K562 (cell line): Measurements from ENCODE around the gene TEX22. TPM values are rescaled to one million over a fixed set of nuclear protein-coding genes. Genes with fewer than 3 reads are reported as not detected.
A peak's percentile ranks its signal among the peaks of the same experiment; 100 is the strongest.

Experiments used
- ATAC-seq: fragments of 200-7000 bp; cut with Tn5 transposase; 3 replicates; pipeline ENCODE4 v1.9.1; 2020; ENCODE audit warnings: moderate library complexity
- BruUV-seq: library from RNA; stranded (reverse); fragments of 400-500 nt; replicated peaks from 2 replicates; lab custom pipeline; 2021; lab: Mats Ljungman, UMichigan
- CTCF ChIA-PET: fragments of 300-600 bp; formaldehyde crosslinking; extraction: SDS; loops from one replicate; lab custom pipeline; 2021; ENCODE audit warnings: low intra/inter-chr PET ratio; lab: Yijun Ruan, JAX
- POLR2A ChIA-PET: fragments of 300-600, 350-650 bp; sonication (Branson Sonifier 250); formaldehyde crosslinking; extraction: SDS; loops from one replicate; lab custom pipeline; 2021; ENCODE audit warnings: antibody characterized with exemption, inconsistent platforms; lab: Yijun Ruan, JAX
- DNase-seq, 4 experiments: peaks; one replicate each; pipeline versions ENCODE4 v3.0.0 to v3.0.0-alpha.2; 2011 to 2018; ENCODE audit warnings: low spot score in 3 of 4, mixed read lengths in 3 of 4; ENCODE audit errors: extremely low read depth in 1 of 4
- FAIRE-seq: peaks from 2 replicates; lab custom pipeline; 2011; peaks lifted over from hg19 to GRCh38; lab: Jason Lieb, UNC
- H2AFZ ChIP-seq: 2 replicates; pipeline ENCODE4 v1.6.0; 2011; ENCODE audit warnings: low read depth, low read length, control low read depth, inconsistent platforms
- H3K27ac ChIP-seq: fragments of 200-600 bp; 3 replicates; pipeline ENCODE4 v1.8.0; 2011; ENCODE audit warnings: low read depth, mild to moderate bottlenecking, control low read depth, inconsistent platforms, low read length, moderate library complexity, mixed read lengths; ENCODE audit errors: extremely low read depth
- H3K27me3 ChIP-seq, 2 experiments: fragments of 300-600 bp in 1 of 2; 2 replicates in 1 of 2; 3 replicates in 1 of 2; pipeline versions ENCODE4 v1.6.0 to v1.8.0; 2011; ENCODE audit warnings: inconsistent platforms in 2 of 2, low read length in 2 of 2, mild to moderate bottlenecking in 1 of 2, mixed read lengths in 1 of 2, moderate library complexity in 1 of 2; ENCODE audit not compliant: control insufficient read depth in 2 of 2, insufficient read depth in 2 of 2
- H3K36me3 ChIP-seq: fragments of 300-600 bp; 3 replicates; pipeline ENCODE4 v1.8.0; 2011; ENCODE audit warnings: mild to moderate bottlenecking, low read length, inconsistent platforms; ENCODE audit not compliant: control insufficient read depth, insufficient read depth
- H3K4me1 ChIP-seq, 2 experiments: fragments of 200-600 bp in 1 of 2; replicated peaks in 1 of 2; 2 replicates in 1 of 2; 3 replicates in 1 of 2; pipeline versions ENCODE4 v1.5.1 to v1.8.0; 2011; ENCODE audit warnings: inconsistent platforms in 2 of 2, low read length in 2 of 2, mild to moderate bottlenecking in 1 of 2, mixed read lengths in 1 of 2, moderate library complexity in 1 of 2; ENCODE audit not compliant: control insufficient read depth in 2 of 2, insufficient read depth in 2 of 2
- H3K4me2 ChIP-seq: 2 replicates; pipeline ENCODE4 v1.6.1; 2011; ENCODE audit warnings: low read length, control low read depth, inconsistent platforms, mixed read lengths; ENCODE audit not compliant: insufficient read depth
- H3K4me3 ChIP-seq: fragments of 200-600 bp; sonication (generic), shearing (Covaris generic); 2 replicates; pipeline ENCODE4 v1.5.1; 2016; ENCODE audit warnings: control low read depth, inconsistent platforms
- H3K79me2 ChIP-seq: fragments of 200-600 bp; 3 replicates; pipeline ENCODE4 v1.8.0; 2011; ENCODE audit warnings: low read length, inconsistent platforms; ENCODE audit not compliant: control insufficient read depth, insufficient read depth
- H3K9ac ChIP-seq, 2 experiments: 2 replicates each; pipeline versions ENCODE4 v1.6.0 to v1.6.1; 2011; ENCODE audit warnings: low read depth in 2 of 2, low read length in 2 of 2, control low read depth in 1 of 2, inconsistent platforms in 1 of 2, mild to moderate bottlenecking in 1 of 2, mixed read lengths in 1 of 2; ENCODE audit not compliant: insufficient read depth in 1 of 2
- H3K9me1 ChIP-seq: one replicate; pipeline ENCODE4 v1.6.0; 2011; ENCODE audit warnings: inconsistent platforms, mild to moderate bottlenecking, low read length, moderate library complexity; ENCODE audit not compliant: control insufficient read depth, insufficient read depth
- H3K9me3 ChIP-seq: replicated peaks from 2 replicates; pipeline ENCODE4 v1.5.1; 2011; ENCODE audit warnings: low read depth, low read length, inconsistent platforms; ENCODE audit not compliant: control insufficient read depth, insufficient read depth
- H4K20me1 ChIP-seq: replicated peaks from 2 replicates; pipeline ENCODE4 v1.6.1; 2011; ENCODE audit warnings: low read length, inconsistent platforms, mixed read lengths; ENCODE audit not compliant: control insufficient read depth, insufficient read depth
- CHD4 ChIP-seq: fragments of 200-600 bp; sonication (generic); IDR thresholded peaks from 3 replicates; pipeline ENCODE4 v1.6.1; 2012; ENCODE audit warnings: low read depth, mild to moderate bottlenecking, mixed read lengths, low read length, inconsistent platforms; ENCODE audit not compliant: insufficient read depth, insufficient replicate concordance, poor library complexity, severe bottlenecking
- CREB3 ChIP-seq: fragments of 450-650 bp; conservative IDR thresholded peaks from 2 replicates; pipeline ENCODE4 v1.6.1; 2016; ENCODE audit warnings: missing genetic modification characterization, low read depth, mild to moderate bottlenecking, missing compliant biosample characterization, moderate library complexity
- DDX20 ChIP-seq: fragments of 450-650 bp; IDR thresholded peaks from 2 replicates; pipeline ENCODE4 v1.6.1; 2016; ENCODE audit warnings: missing genetic modification characterization, low read depth, mild to moderate bottlenecking, missing compliant biosample characterization, moderate library complexity
- GTF2B ChIP-seq: IDR thresholded peaks from 2 replicates; pipeline ENCODE4 v1.6.1; 2011; ENCODE audit not compliant: insufficient read length; ENCODE audit errors: extremely low read depth
- MAFG ChIP-seq: fragments of 450-650 bp; conservative IDR thresholded peaks from 2 replicates; pipeline ENCODE4 v1.6.1; 2016; ENCODE audit warnings: missing genetic modification characterization, missing compliant biosample characterization
- MAFK ChIP-seq: IDR thresholded peaks from 2 replicates; pipeline ENCODE4 v1.6.1; 2011; ENCODE audit warnings: low read length, improper control_type of control experiment
- MCM5 ChIP-seq: fragments of 450-650 bp; IDR thresholded peaks from 2 replicates; pipeline ENCODE4 v1.6.1; 2016; ENCODE audit warnings: low read depth
- MTA3 ChIP-seq: fragments of 450-650 bp; formaldehyde crosslinking; IDR thresholded peaks from 2 replicates; pipeline ENCODE4 v1.6.1; 2017; ENCODE audit warnings: mild to moderate bottlenecking, borderline replicate concordance
- RAD21 ChIP-seq, 2 experiments: fragments of 250-450 bp in 1 of 2; fragments of 450-650 bp in 1 of 2; sonication (Bioruptor Pico) in 1 of 2; formaldehyde crosslinking in 1 of 2; IDR thresholded peaks in 1 of 2; conservative IDR thresholded peaks in 1 of 2; 2 replicates each; pipeline versions ENCODE4 v1.4.0 to v1.8.0; 2020 to 2022; ENCODE audit warnings: mild to moderate bottlenecking in 2 of 2, moderate library complexity in 1 of 2
- SAFB ChIP-seq: fragments of 200-400 bp; formaldehyde crosslinking; IDR thresholded peaks from 2 replicates; pipeline ENCODE4 v1.6.1; 2017; ENCODE audit warnings: low read depth, low read length, borderline replicate concordance
- TOE1 ChIP-seq, 2 experiments: fragments of 450-650 bp in 1 of 2; sonication (generic) in 1 of 2; formaldehyde crosslinking in 1 of 2; IDR thresholded peaks; 2 replicates each; pipeline versions ENCODE4 v1.7.1 to v1.8.0; 2016 to 2022; ENCODE audit warnings: borderline replicate concordance in 2 of 2, mild to moderate bottlenecking in 2 of 2, antibody characterized with exemption in 1 of 2, inconsistent platforms in 1 of 2, low read depth in 1 of 2, missing genetic modification reagents in 1 of 2, moderate library complexity in 1 of 2
- ZNF217 ChIP-seq: sonication (generic); formaldehyde crosslinking; IDR thresholded peaks from 2 replicates; pipeline ENCODE4 v1.8.0; 2022; ENCODE audit warnings: mild to moderate bottlenecking, missing genetic modification reagents
- ZNF263 ChIP-seq: sonication (generic); formaldehyde crosslinking; IDR thresholded peaks from 2 replicates; pipeline ENCODE4 v1.8.0; 2022; ENCODE audit warnings: mild to moderate bottlenecking, missing genetic modification reagents, borderline replicate concordance
- ZNF280B ChIP-seq: fragments of 250-450 bp; sonication (Bioruptor Pico); IDR thresholded peaks from 2 replicates; pipeline ENCODE4 v1.5.1; 2021; ENCODE audit warnings: mild to moderate bottlenecking
- ZNF316 ChIP-seq: fragments of 450-650 bp; IDR thresholded peaks from 2 replicates; pipeline ENCODE4 v1.6.1; 2016
- ZNF780A ChIP-seq: fragments of 250-450 bp; sonication (Bioruptor Pico); IDR thresholded peaks from 2 replicates; pipeline ENCODE4 v1.5.0; 2021; ENCODE audit warnings: mild to moderate bottlenecking
- WGBS: fragments of 100-300 bp; shearing (Covaris generic); methylation state at CpG from one replicate; pipeline ENCODE4 v1.1.6; 2016; ENCODE audit warnings: low coverage, mixed read lengths; ENCODE audit not compliant: insufficient coverage; ENCODE audit errors: missing lambda C conversion rate; 5-methylcytosine and 5-hydroxymethylcytosine counted together
- in situ Hi-C: fragments of 300-500 bp; cut with MboI; formaldehyde crosslinking; loops from 4 replicates; pipeline ENCODE4 v1.15.0; 2018; ENCODE audit warnings: inconsistent platforms, mixed read lengths
- intact Hi-C: fragments of 100-400 bp; cut with micrococcal nuclease; formaldehyde crosslinking; loops from 2 replicates; pipeline ENCODE4 v1.14.2; 2022
- polyA plus RNA-seq, 8 experiments: library from polyadenylated mRNA; depleted of rRNA in 4 of 8; stranded (reverse) in 5 of 8; unstranded in 3 of 8; fragments of >200 nt; fragmentation: Nextera tagmentation in 2 of 8; fragmentation: Illumina TruSeq in 1 of 8; extraction: Ambion mirVana in 2 of 8; extraction: Trizol in 1 of 8; gene quantifications; 2 replicates each; pipeline versions ENCODE4 v1.2.1 to v1.2.3, GENCODE V29; 2011 to 2014; ENCODE audit warnings: inconsistent platforms in 1 of 8, missing spikeins in 1 of 8
- total RNA-seq, 7 experiments: library from RNA; depleted of rRNA in 6 of 7; stranded (reverse); fragments of >200 nt in 6 of 7; fragmentation: Illumina TruSeq in 2 of 7; extraction: Trizol in 2 of 7; gene quantifications; 2 replicates each; pipeline versions ENCODE4 v1.2.1 to v1.2.3, GENCODE V29; 2011 to 2021; ENCODE audit warnings: low replicate concordance in 1 of 7

Gene TEX22
- total and polyA plus RNA-seq, 9 of the 15 experiments (the other 6 are each of a cell fraction or from before 2014, with no cell fraction given), result 0.04 to 1.7 (median 0.23) TPM; not detected in 2

GRCh38 chr14:105408592-105408991, 10.3 kb downstream of the TEX22 start (continued):
- TF ChIP-seq ZNF316 (peak; percentile 82), DDX20 (no peak), ZNF263 (CRISPR knock-in tag) (peak; percentile 62), MAFG (tag) (peak; percentile 45), MAFK (peak; percentile 63)

- H3K36me3 ChIP-seq, result no peaks in the 10 kb centered on the region
- no peak for FAIRE-seq
- in situ Hi-C loops (no loop called here), intact Hi-C loops (no loop called here)
- no peak overlapping the region for H3K9ac ChIP-seq
- H3K79me2 ChIP-seq, result no peaks in the 10 kb centered on the region
- no peak overlapping the region for H3K4me3 ChIP-seq
- H4K20me1 ChIP-seq, result no peaks in the 10 kb centered on the region
- no peak for ATAC-seq
- CTCF ChIA-PET, result no interaction called here
- no peak overlapping the region for H3K4me2 ChIP-seq
- no peak overlapping the region for H2AFZ ChIP-seq
- H3K9me1 ChIP-seq, result no peaks in the 10 kb centered on the region
- WGBS, result 42% methylated on average over 2 of the region's 3 CpGs
- DNase-seq, result no peak
- H3K27ac ChIP-seq, result no peak overlapping the region
- POLR2A ChIA-PET, result interaction anchor here (1.0 to 1.2 kb wide), 2 partner anchors 9 to 10 kb away, joined by 3 to 5 read pairs; no protein-coding TSS in a partner anchor
- H3K4me1 ChIP-seq, result peaks cover 0 to 21% of the 10 kb centered on the region in 2 experiments; a peak in 2 of 5 replicates
- no peaks in the 10 kb centered on the region for H3K9me3 ChIP-seq
- BruUV-seq, result no TSS peak
- H3K27me3 ChIP-seq, result peaks cover 0 to 10% of the 10 kb centered on the region in 2 experiments; a peak in 1 of 5 replicates
- TF ChIP-seq CREB3 (tag) (no peak), ZNF280B (CRISPR knock-in tag) (no peak), ZNF217 (CRISPR knock-in tag) (no peak), CHD4 (no peak), MCM5 (no peak), MTA3 (no peak), GTF2B (no peak), TOE1 (IDR thresholded peaks at IDR 0.05; ENCODE audit: borderline replicate concordance) (no peak), TOE1 (CRISPR knock-in tag; IDR thresholded peaks at IDR 0.05; ENCODE audit: borderline replicate concordance, low read depth) (no peak), RAD21 (CRISPR knock-in tag; conservative IDR thresholded peaks at IDR 0.05 in 1 of 2, IDR thresholded peaks at IDR 0.05 in 1 of 2) (no peak), ZNF780A (CRISPR knock-in tag) (no peak), SAFB (no peak)
Observed at GRCh38 chr14:105409364-105409763, 11.0 kb downstream of the TEX22 start.
